CD4-positive, alpha-beta T cell (primary cell): ENCODE data around the gene FGF10. TPM values are rescaled to one million over a fixed set of nuclear protein-coding genes. Genes with fewer than 3 reads are reported as not detected.

Experiments used
- ATAC-seq: fragments of 200-7000 bp; cut with Tn5 transposase; one replicate; pipeline ENCODE4 v1.10.0; 2022; ENCODE audit warnings: mild to moderate bottlenecking; ENCODE audit not compliant: poor library complexity
- CTCF ChIA-PET: fragments of 350-600 bp; sonication (Branson Sonifier 250); formaldehyde crosslinking; loops from one replicate; lab custom pipeline; 2021; ENCODE audit warnings: antibody characterized with exemption, inconsistent platforms; lab: Charles Lee
- POLR2A ChIA-PET: fragments of 350-600 bp; sonication (Branson Sonifier 250); formaldehyde crosslinking; loops from one replicate; lab custom pipeline; 2021; ENCODE audit warnings: antibody characterized with exemption, inconsistent platforms; lab: Charles Lee
- DNase-seq, 14 experiments: peaks; one replicate each; pipeline ENCODE4 v3.0.0-alpha.2; 2013 to 2020; ENCODE audit warnings: mixed read lengths in 2 of 14
- H3K27ac ChIP-seq, 2 donors: one replicate each; pipeline versions ENCODE4 v1.5.1 to v1.7.0; 2013; ENCODE audit warnings: low read length in 2 of 2, low read depth in 1 of 2, mild to moderate bottlenecking in 1 of 2
- H3K27me3 ChIP-seq, 2 experiments: 1 replicate in 1 of 2; 2 replicates in 1 of 2; pipeline versions ENCODE4 v1.6.1 to v1.7.0; 2013; ENCODE audit warnings: low read length in 2 of 2, control low read depth in 1 of 2, mild to moderate bottlenecking in 1 of 2, moderate library complexity in 1 of 2; ENCODE audit not compliant: insufficient read depth in 2 of 2, control insufficient read depth in 1 of 2
- H3K36me3 ChIP-seq: one replicate; pipeline ENCODE4 v1.6.1; 2013; ENCODE audit warnings: low read length, control low read depth; ENCODE audit not compliant: insufficient read depth
- H3K4me1 ChIP-seq: one replicate; pipeline ENCODE4 v1.6.1; 2013; ENCODE audit warnings: low read length, control low read depth; ENCODE audit not compliant: insufficient read depth
- H3K4me3 ChIP-seq: one replicate; pipeline ENCODE4 v1.5.1; 2013; ENCODE audit warnings: mild to moderate bottlenecking, low read length, moderate library complexity
- H3K9me3 ChIP-seq, 2 experiments: 1 replicate in 1 of 2; 2 replicates in 1 of 2; pipeline versions ENCODE4 v1.6.1 to v1.7.0; 2013; ENCODE audit warnings: low read length in 2 of 2, mild to moderate bottlenecking in 2 of 2, control low read depth in 1 of 2, moderate library complexity in 1 of 2; ENCODE audit not compliant: control insufficient read depth in 1 of 2, insufficient read depth in 1 of 2
- H3K27ac Mint-ChIP-seq: one replicate; pipeline ENCODE4 v1.8.0; 2020; ENCODE audit warnings: mixed read lengths
- H3K27me3 Mint-ChIP-seq: one replicate; pipeline ENCODE4 v1.8.0; 2021; ENCODE audit warnings: mixed read lengths
- H3K36me3 Mint-ChIP-seq: one replicate; pipeline ENCODE4 v1.8.0; 2021; ENCODE audit warnings: low read depth, mixed read lengths
- H3K4me1 Mint-ChIP-seq: one replicate; pipeline ENCODE4 v1.8.0; 2021; ENCODE audit warnings: low read depth, mixed read lengths
- H3K4me3 Mint-ChIP-seq: one replicate; pipeline ENCODE4 v1.8.0; 2020; ENCODE audit warnings: mild to moderate bottlenecking, mixed read lengths
- H3K9me3 Mint-ChIP-seq: one replicate; pipeline ENCODE4 v1.8.0; 2020; ENCODE audit warnings: mixed read lengths
- intact Hi-C, 2 experiments: fragments of 100-400 bp; cut with DNase I in 1 of 2; cut with micrococcal nuclease in 1 of 2; formaldehyde crosslinking; loops; one replicate each; pipeline versions ENCODE4 v1.15.1 to v1.9.0; 2023 to 2025; cut with DNase I, micrococcal nuclease
- total RNA-seq, 174 experiments: library from RNA in 2 of 174; stranded (reverse) in 2 of 174; gene quantifications; one replicate each; pipeline ENCODE4 v1.2.3 and lab custom pipeline; 2021 to 2026
- TF ChIP-seq, protein P1 (sequence below): fragments of 200-600 bp; IDR thresholded peaks from one replicate; pipeline ENCODE4 v1.8.0; 2022; ENCODE audit warnings: antibody characterized with exemption, mild to moderate bottlenecking

FGF10 gene
- total RNA-seq, 2 experiments from 2014 or later = not detected

DNA sequence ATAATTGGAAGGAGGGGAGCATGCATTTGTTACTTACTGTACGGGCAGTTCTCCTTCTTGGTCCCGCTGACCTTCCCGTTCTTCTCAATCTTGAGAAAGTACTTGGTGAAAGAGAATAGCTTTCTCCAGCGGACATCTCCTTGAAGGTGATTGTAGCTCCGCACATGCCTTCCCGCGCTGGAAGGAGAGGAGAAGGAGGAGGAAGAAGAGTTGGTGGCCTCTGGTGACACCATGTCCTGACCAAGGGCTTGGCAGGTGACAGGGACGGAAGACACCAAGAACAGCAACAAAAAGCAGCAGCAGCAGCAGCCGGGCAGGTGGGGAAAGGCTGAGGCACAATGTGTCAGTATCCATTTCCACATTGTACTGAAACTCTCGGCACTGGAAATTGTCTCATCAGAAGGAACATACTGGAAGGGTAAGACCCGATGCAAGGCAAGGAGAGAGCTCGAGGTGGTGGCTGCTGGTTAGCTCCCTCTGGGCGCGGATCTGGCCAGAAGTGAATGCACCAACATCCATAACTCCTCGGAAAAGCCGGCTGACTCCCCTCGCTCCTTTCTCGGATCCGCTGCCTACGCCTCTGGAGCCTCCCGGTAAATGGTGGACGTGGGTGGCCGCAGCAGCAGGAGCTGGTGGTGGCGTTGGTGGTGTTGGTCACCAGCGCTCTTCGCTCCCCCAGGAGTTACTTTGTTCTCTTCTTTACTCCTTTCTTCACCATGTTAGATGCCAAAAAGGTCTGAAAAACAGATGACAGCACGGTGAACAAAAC is 715 bp downstream of the FGF10 start:
- peaks cover 25 to 41% of the 10 kb centered on the region in 2 experiments for H3K27me3 ChIP-seq
- DNase-seq (no peak), ATAC-seq (no peak)
- peaks cover 0 to 15% of the 10 kb centered on the region in 2 experiments for H3K9me3 ChIP-seq
- Mint-ChIP-seq H3K4me1 (no peaks in the 10 kb centered on the region), H3K27ac (no peak overlapping the region), H3K4me3 (no peak overlapping the region), H3K36me3 (no peaks in the 10 kb centered on the region), H3K27me3 (peaks cover 48% of the 10 kb centered on the region), H3K9me3 (no peaks in the 10 kb centered on the region)
- ChIA-PET POLR2A (no interaction called here), CTCF (no interaction called here)
- TF ChIP-seq, protein P1, sequence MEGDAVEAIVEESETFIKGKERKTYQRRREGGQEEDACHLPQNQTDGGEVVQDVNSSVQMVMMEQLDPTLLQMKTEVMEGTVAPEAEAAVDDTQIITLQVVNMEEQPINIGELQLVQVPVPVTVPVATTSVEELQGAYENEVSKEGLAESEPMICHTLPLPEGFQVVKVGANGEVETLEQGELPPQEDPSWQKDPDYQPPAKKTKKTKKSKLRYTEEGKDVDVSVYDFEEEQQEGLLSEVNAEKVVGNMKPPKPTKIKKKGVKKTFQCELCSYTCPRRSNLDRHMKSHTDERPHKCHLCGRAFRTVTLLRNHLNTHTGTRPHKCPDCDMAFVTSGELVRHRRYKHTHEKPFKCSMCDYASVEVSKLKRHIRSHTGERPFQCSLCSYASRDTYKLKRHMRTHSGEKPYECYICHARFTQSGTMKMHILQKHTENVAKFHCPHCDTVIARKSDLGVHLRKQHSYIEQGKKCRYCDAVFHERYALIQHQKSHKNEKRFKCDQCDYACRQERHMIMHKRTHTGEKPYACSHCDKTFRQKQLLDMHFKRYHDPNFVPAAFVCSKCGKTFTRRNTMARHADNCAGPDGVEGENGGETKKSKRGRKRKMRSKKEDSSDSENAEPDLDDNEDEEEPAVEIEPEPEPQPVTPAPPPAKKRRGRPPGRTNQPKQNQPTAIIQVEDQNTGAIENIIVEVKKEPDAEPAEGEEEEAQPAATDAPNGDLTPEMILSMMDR = no peak
- H3K4me1 ChIP-seq = peaks cover 3% of the 10 kb centered on the region
- H3K4me3 ChIP-seq = no peak overlapping the region
- intact Hi-C loops = no loop called here
- H3K36me3 ChIP-seq = no peaks in the 10 kb centered on the region
- H3K27ac ChIP-seq = no peak overlapping the region

GRCh38 chr5:44387921-44388320 is 1.3 kb downstream of the FGF10 start:
- ChIA-PET CTCF (no interaction called here), POLR2A (no interaction called here)
- H3K27me3 ChIP-seq = peaks cover 25 to 41% of the 10 kb centered on the region in 2 experiments
- Mint-ChIP-seq H3K4me1 (no peaks in the 10 kb centered on the region), H3K9me3 (no peaks in the 10 kb centered on the region), H3K36me3 (no peaks in the 10 kb centered on the region), H3K4me3 (no peak overlapping the region), H3K27ac (no peak overlapping the region), H3K27me3 (peaks cover 48% of the 10 kb centered on the region)
- no peak for DNase-seq
- H3K4me1 ChIP-seq = peaks cover 3% of the 10 kb centered on the region
- intact Hi-C loops = no loop called here
- H3K36me3 ChIP-seq = no peaks in the 10 kb centered on the region
- no peak overlapping the region for H3K27ac ChIP-seq
- TF ChIP-seq, protein P1 = no peak
- H3K4me3 ChIP-seq = no peak overlapping the region
- no peak for ATAC-seq
- peaks cover 0 to 15% of the 10 kb centered on the region in 2 experiments for H3K9me3 ChIP-seq

DNA sequence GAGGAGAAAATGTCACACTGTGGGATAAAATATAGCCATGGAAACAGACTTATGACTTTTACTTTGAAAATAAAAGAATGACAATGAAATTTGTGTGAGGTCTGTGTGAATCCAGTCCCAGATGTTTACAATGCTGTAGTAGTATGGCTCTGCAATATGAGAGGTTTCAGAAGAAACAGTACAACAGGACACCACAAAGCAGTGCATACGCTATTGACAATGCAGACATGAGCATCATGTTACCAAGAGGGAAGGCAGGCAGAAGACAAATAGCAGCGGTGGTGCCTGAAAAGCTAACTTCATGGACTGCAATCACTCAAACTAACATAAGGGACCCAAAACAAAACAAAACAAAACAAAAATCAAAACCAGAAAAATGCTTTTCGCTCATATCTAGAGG is 1.8 kb downstream of the FGF10 start:
- ChIA-PET CTCF (no interaction called here), POLR2A (no interaction called here)
- DNase-seq (no peak), ATAC-seq (no peak)
- H3K27ac Mint-ChIP-seq = no peak overlapping the region
- intact Hi-C loops = no loop called here
- Histone ChIP-seq H3K4me3 (no peak overlapping the region), H3K9me3 (peaks cover 0 to 15% of the 10 kb centered on the region in 2 experiments), H3K4me1 (peaks cover 3% of the 10 kb centered on the region), H3K27me3 (peaks cover 25 to 41% of the 10 kb centered on the region in 2 experiments), H3K36me3 (no peaks in the 10 kb centered on the region), H3K27ac (no peak overlapping the region)
- H3K4me1 Mint-ChIP-seq = no peaks in the 10 kb centered on the region
- H3K27me3 Mint-ChIP-seq = peaks cover 48% of the 10 kb centered on the region
- H3K9me3 Mint-ChIP-seq = no peaks in the 10 kb centered on the region
- TF ChIP-seq, protein P1 = no peak
- no peaks in the 10 kb centered on the region for H3K36me3 Mint-ChIP-seq
- no peak overlapping the region for H3K4me3 Mint-ChIP-seq
